Activated naive CD8-positive, alpha-beta T cell (primary cell): ENCODE results near the gene SAFB2.
A peak's percentile ranks its signal among the peaks of the same experiment; 100 is the strongest.

Experiments
- H3K27ac Mint-ChIP-seq: one replicate; pipeline ENCODE4 v1.8.0; 2021; ENCODE audit warnings: mixed read lengths
- H3K27me3 Mint-ChIP-seq: one replicate; pipeline ENCODE4 v1.8.0; 2021; ENCODE audit warnings: mixed read lengths
- H3K36me3 Mint-ChIP-seq: one replicate; pipeline ENCODE4 v1.8.0; 2021; ENCODE audit warnings: mixed read lengths
- H3K4me1 Mint-ChIP-seq: one replicate; pipeline ENCODE4 v1.8.0; 2021; ENCODE audit warnings: low read depth, mixed read lengths
- H3K4me3 Mint-ChIP-seq: one replicate; pipeline ENCODE4 v1.8.0; 2021; ENCODE audit warnings: mild to moderate bottlenecking, mixed read lengths
- H3K9me3 Mint-ChIP-seq: one replicate; pipeline ENCODE4 v1.8.0; 2021; ENCODE audit warnings: low read depth, mixed read lengths

The SAFB2 gene

GRCh38 chr19:5587661-5588060, 34.9 kb downstream of the SAFB2 start:
- Mint-ChIP-seq H3K9me3 (no peaks in the 10 kb centered on the region), H3K4me3 (no peak overlapping the region), H3K36me3 (peaks cover 2% of the 10 kb centered on the region), H3K27me3 (no peaks in the 10 kb centered on the region), H3K4me1 (peaks cover 10% of the 10 kb centered on the region), H3K27ac (no peak overlapping the region)

GRCh38 chr19:5587071-5587455, 35.5 kb downstream of the SAFB2 start:
- H3K4me1 Mint-ChIP-seq = peaks cover 10% of the 10 kb centered on the region

GRCh38 chr19:5586300-5587070, 36.1 kb downstream of the SAFB2 start:
- Mint-ChIP-seq H3K4me3 (no peak overlapping the region), H3K36me3 (peaks cover 2% of the 10 kb centered on the region), H3K27me3 (no peaks in the 10 kb centered on the region), H3K4me1 (peaks cover 10% of the 10 kb centered on the region), H3K27ac (no peak overlapping the region), H3K9me3 (no peaks in the 10 kb centered on the region)

More at GRCh38 chr19:5587071-5587455, 35.5 kb downstream of the SAFB2 start:
- H3K9me3 Mint-ChIP-seq = no peaks in the 10 kb centered on the region
- H3K27ac Mint-ChIP-seq = no peak overlapping the region
- H3K36me3 Mint-ChIP-seq = peaks cover 2% of the 10 kb centered on the region
- no peaks in the 10 kb centered on the region for H3K27me3 Mint-ChIP-seq
- H3K4me3 Mint-ChIP-seq = no peak overlapping the region

GRCh38 chr19:5585461-5586299, 36.9 kb downstream of the SAFB2 start:
- Mint-ChIP-seq H3K4me3 (peak overlapping the region; percentile 38), H3K27me3 (no peaks in the 10 kb centered on the region), H3K9me3 (no peaks in the 10 kb centered on the region), H3K36me3 (peaks cover 2% of the 10 kb centered on the region), H3K27ac (peak overlapping the region; percentile 61), H3K4me1 (peaks cover 10% of the 10 kb centered on the region)

GRCh38 chr19:5580161-5580571, 42.4 kb downstream of the SAFB2 start:
- Mint-ChIP-seq H3K9me3 (no peaks in the 10 kb centered on the region), H3K36me3 (no peaks in the 10 kb centered on the region), H3K4me1 (peaks cover 6% of the 10 kb centered on the region), H3K4me3 (no peak overlapping the region), H3K27ac (no peak overlapping the region), H3K27me3 (no peaks in the 10 kb centered on the region)

- no peaks in the 10 kb centered on the region for H3K27me3 Mint-ChIP-seq
- H3K9me3 Mint-ChIP-seq = no peaks in the 10 kb centered on the region
- peaks cover 6% of the 10 kb centered on the region for H3K4me1 Mint-ChIP-seq
- H3K36me3 Mint-ChIP-seq = no peaks in the 10 kb centered on the region
- H3K27ac Mint-ChIP-seq = no peak overlapping the region
- no peak overlapping the region for H3K4me3 Mint-ChIP-seq
Measured at GRCh38 chr19:5579697-5580096, 42.9 kb downstream of the SAFB2 start.

- Mint-ChIP-seq H3K27ac (no peak overlapping the region), H3K4me3 (no peak overlapping the region), H3K9me3 (no peaks in the 10 kb centered on the region), H3K4me1 (peaks cover 6% of the 10 kb centered on the region), H3K27me3 (no peaks in the 10 kb centered on the region), H3K36me3 (no peaks in the 10 kb centered on the region)
Measured at GRCh38 chr19:5579286-5579685, 43.3 kb downstream of the SAFB2 start.

GRCh38 chr19:5578097-5578846, 44.3 kb downstream of the SAFB2 start:
- no peaks in the 10 kb centered on the region for H3K27me3 Mint-ChIP-seq
- H3K36me3 Mint-ChIP-seq = no peaks in the 10 kb centered on the region
- H3K4me1 Mint-ChIP-seq = peaks cover 6% of the 10 kb centered on the region
- H3K4me3 Mint-ChIP-seq = no peak overlapping the region
- H3K27ac Mint-ChIP-seq = no peak overlapping the region
- no peaks in the 10 kb centered on the region for H3K9me3 Mint-ChIP-seq

- H3K4me1 Mint-ChIP-seq = peaks cover 6% of the 10 kb centered on the region
- H3K27ac Mint-ChIP-seq = no peak overlapping the region
Measured at GRCh38 chr19:5575590-5575989, 47.0 kb downstream of the SAFB2 start.

GRCh38 chr19:5572556-5573286, 49.9 kb downstream of the SAFB2 start:
- H3K36me3 Mint-ChIP-seq = no peaks in the 10 kb centered on the region
- no peaks in the 10 kb centered on the region for H3K9me3 Mint-ChIP-seq
- H3K27me3 Mint-ChIP-seq = peaks cover 2% of the 10 kb centered on the region
- H3K4me1 Mint-ChIP-seq = no peaks in the 10 kb centered on the region
- H3K27ac Mint-ChIP-seq = no peak overlapping the region
- no peak overlapping the region for H3K4me3 Mint-ChIP-seq

More at GRCh38 chr19:5575590-5575989, 47.0 kb downstream of the SAFB2 start:
- H3K36me3 Mint-ChIP-seq = no peaks in the 10 kb centered on the region
- no peaks in the 10 kb centered on the region for H3K27me3 Mint-ChIP-seq
- H3K9me3 Mint-ChIP-seq = no peaks in the 10 kb centered on the region
- no peak overlapping the region for H3K4me3 Mint-ChIP-seq

GRCh38 chr19:5571777-5572176, 50.8 kb downstream of the SAFB2 start:
- Mint-ChIP-seq H3K27ac (no peak overlapping the region), H3K9me3 (no peaks in the 10 kb centered on the region), H3K4me1 (no peaks in the 10 kb centered on the region), H3K27me3 (peaks cover 2% of the 10 kb centered on the region), H3K36me3 (no peaks in the 10 kb centered on the region), H3K4me3 (no peak overlapping the region)

GRCh38 chr19:5567970-5568407, 54.6 kb downstream of the SAFB2 start:
- H3K27ac Mint-ChIP-seq = no peak overlapping the region
- peaks cover 6% of the 10 kb centered on the region for H3K27me3 Mint-ChIP-seq
- H3K36me3 Mint-ChIP-seq = no peaks in the 10 kb centered on the region
- H3K9me3 Mint-ChIP-seq = no peaks in the 10 kb centered on the region
- H3K4me3 Mint-ChIP-seq = no peak overlapping the region
- no peaks in the 10 kb centered on the region for H3K4me1 Mint-ChIP-seq

- H3K9me3 Mint-ChIP-seq = no peaks in the 10 kb centered on the region
- H3K4me3 Mint-ChIP-seq = no peak within 1 kb of the TSS
- no peak within 1 kb of the TSS for H3K27ac Mint-ChIP-seq
- H3K4me1 Mint-ChIP-seq = no peaks in the 10 kb centered on the region
- peaks cover 6% of the 10 kb centered on the region for H3K27me3 Mint-ChIP-seq
- no peaks in the 10 kb centered on the region for H3K36me3 Mint-ChIP-seq
Measured at GRCh38 chr19:5567360-5567969, 55.1 kb downstream of the SAFB2 start, which contains the start of gene TINCR. TSS of gene TINCR (minus strand) at chr19:5567953.

- Mint-ChIP-seq H3K27ac (no peak overlapping the region), H3K27me3 (peaks cover 16% of the 10 kb centered on the region), H3K4me3 (no peak overlapping the region), H3K36me3 (peaks cover 3% of the 10 kb centered on the region), H3K4me1 (no peaks in the 10 kb centered on the region), H3K9me3 (no peaks in the 10 kb centered on the region)
Measured at GRCh38 chr19:5564930-5565329, 57.6 kb downstream of the SAFB2 start.
